Caco-2 (cell line): ENCODE data around the gene PRKAR1B. TPM values are rescaled to one million over a fixed set of nuclear protein-coding genes. Genes with fewer than 3 reads are reported as not detected.

Source experiments
- BruUV-seq: library from RNA; stranded (reverse); fragments of 400-500 nt; replicated peaks from 2 replicates; lab custom pipeline; 2021; lab: Mats Ljungman, UMichigan
- CTCF ChIA-PET: fragments of 300-600 bp; sonication (Branson Sonifier 250); formaldehyde crosslinking; loops from one replicate; lab custom pipeline; 2022; ENCODE audit warnings: antibody characterized with exemption; lab: Charles Lee
- POLR2A ChIA-PET: fragments of 300-600 bp; sonication (Branson Sonifier 250); formaldehyde crosslinking; loops from one replicate; lab custom pipeline; 2022; ENCODE audit warnings: antibody characterized with exemption; lab: Charles Lee
- DNase-seq, 2 experiments: peaks; one replicate each; pipeline versions ENCODE4 v3.0.0 to v3.0.0-alpha.2; 2020 to 2022
- H3K27me3 ChIP-seq: replicated peaks from 2 replicates; pipeline ENCODE4 v1.6.0; 2011; ENCODE audit warnings: low read length; ENCODE audit not compliant: control insufficient read depth, insufficient read depth
- H3K36me3 ChIP-seq: 2 replicates; pipeline ENCODE4 v1.5.1; 2011; ENCODE audit warnings: low read length; ENCODE audit not compliant: control insufficient read depth, insufficient read depth
- H3K4me1 ChIP-seq: fragments of 250-450 bp; sonication (Bioruptor Pico); 2 replicates; pipeline ENCODE4 v1.5.1; 2020; ENCODE audit warnings: mild to moderate bottlenecking
- H3K4me3 ChIP-seq: 2 replicates; pipeline ENCODE4 v1.5.1; 2011; ENCODE audit warnings: low read depth, mild to moderate bottlenecking, control low read depth, low read length
- H3K9me3 ChIP-seq: fragments of 250-450 bp; sonication (Bioruptor Pico); 2 replicates; pipeline ENCODE4 v1.5.1; 2020; ENCODE audit warnings: mild to moderate bottlenecking, moderate library complexity
- H3K27ac Mint-ChIP-seq: one replicate; pipeline ENCODE4 v1.8.0; 2022; ENCODE audit warnings: mixed read lengths; ENCODE audit not compliant: unreplicated experiment
- H3K27me3 Mint-ChIP-seq: one replicate; pipeline ENCODE4 v1.8.0; 2022; ENCODE audit warnings: mixed read lengths; ENCODE audit not compliant: insufficient read depth, unreplicated experiment
- H3K36me3 Mint-ChIP-seq: one replicate; pipeline ENCODE4 v1.8.0; 2022; ENCODE audit warnings: mild to moderate bottlenecking, mixed read lengths; ENCODE audit not compliant: insufficient read depth, unreplicated experiment
- H3K4me1 Mint-ChIP-seq: one replicate; pipeline ENCODE4 v1.8.0; 2022; ENCODE audit warnings: low read depth, mixed read lengths; ENCODE audit not compliant: unreplicated experiment
- H3K4me3 Mint-ChIP-seq: one replicate; pipeline ENCODE4 v1.8.0; 2022; ENCODE audit warnings: mild to moderate bottlenecking, moderate library complexity, mixed read lengths; ENCODE audit not compliant: unreplicated experiment
- H3K9me3 Mint-ChIP-seq: one replicate; pipeline ENCODE4 v1.8.0; 2022; ENCODE audit warnings: mixed read lengths; ENCODE audit not compliant: unreplicated experiment
- intact Hi-C: fragments of 100-400 bp; cut with micrococcal nuclease; formaldehyde crosslinking; loops from one replicate; pipeline ENCODE4 v1.10.0; 2022; ENCODE audit not compliant: unreplicated experiment
- total RNA-seq: library from RNA; stranded (reverse); gene quantifications from 2 replicates; pipeline ENCODE4 v1.2.3, GENCODE V29; 2022
- TF ChIP-seq, protein P1 (sequence below), 2 experiments: fragments of 200-600 bp in 1 of 2; IDR thresholded peaks; 1 replicate in 1 of 2; 2 replicates in 1 of 2; pipeline versions ENCODE4 v1.5.1 to v1.8.0; 2011 to 2022; ENCODE audit warnings: antibody characterized with exemption in 1 of 2, control low read depth in 1 of 2, inconsistent platforms in 1 of 2, low read depth in 1 of 2, low read length in 1 of 2, mild to moderate bottlenecking in 1 of 2, moderate library complexity in 1 of 2; ENCODE audit not compliant: insufficient read depth in 1 of 2, severe bottlenecking in 1 of 2, unreplicated experiment in 1 of 2

PRKAR1B gene
- total RNA-seq, 1 experiment from 2014 or later: 56.6 TPM

DNA sequence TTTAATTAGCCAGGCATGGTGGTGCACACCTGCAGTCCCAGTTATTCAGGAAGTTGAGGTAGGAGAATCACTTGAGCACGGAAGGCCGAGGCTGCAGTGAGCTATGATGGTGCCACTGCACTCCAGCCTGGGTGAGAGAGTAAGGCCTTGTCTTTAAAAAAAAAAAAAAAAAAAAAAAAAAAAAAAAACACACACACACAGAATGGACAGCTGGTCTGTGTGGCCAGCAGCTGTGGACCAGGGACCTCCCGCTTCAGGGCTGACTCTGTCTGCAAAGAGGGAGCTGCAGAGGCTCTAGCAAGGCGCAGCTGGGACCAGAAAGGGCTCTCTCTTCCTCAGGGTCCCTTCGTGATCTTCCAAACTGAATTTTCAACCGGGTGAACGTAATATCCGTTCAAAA is 54.2 kb downstream of the PRKAR1B start:
- POLR2A ChIA-PET: no interaction called here
- Histone ChIP-seq H3K4me3 (no peak overlapping the region), H3K9me3 (no peaks in the 10 kb centered on the region), H3K4me1 (no peaks in the 10 kb centered on the region), H3K27me3 (no peaks in the 10 kb centered on the region), H3K36me3 (peaks cover 3% of the 10 kb centered on the region; the same call in 1 of the 2 replicates)
- BruUV-seq: no TSS peak
- no peak overlapping the region for H3K4me3 Mint-ChIP-seq
- no peaks in the 10 kb centered on the region for H3K4me1 Mint-ChIP-seq
- peaks cover 56% of the 10 kb centered on the region for H3K36me3 Mint-ChIP-seq
- TF ChIP-seq, protein P1, sequence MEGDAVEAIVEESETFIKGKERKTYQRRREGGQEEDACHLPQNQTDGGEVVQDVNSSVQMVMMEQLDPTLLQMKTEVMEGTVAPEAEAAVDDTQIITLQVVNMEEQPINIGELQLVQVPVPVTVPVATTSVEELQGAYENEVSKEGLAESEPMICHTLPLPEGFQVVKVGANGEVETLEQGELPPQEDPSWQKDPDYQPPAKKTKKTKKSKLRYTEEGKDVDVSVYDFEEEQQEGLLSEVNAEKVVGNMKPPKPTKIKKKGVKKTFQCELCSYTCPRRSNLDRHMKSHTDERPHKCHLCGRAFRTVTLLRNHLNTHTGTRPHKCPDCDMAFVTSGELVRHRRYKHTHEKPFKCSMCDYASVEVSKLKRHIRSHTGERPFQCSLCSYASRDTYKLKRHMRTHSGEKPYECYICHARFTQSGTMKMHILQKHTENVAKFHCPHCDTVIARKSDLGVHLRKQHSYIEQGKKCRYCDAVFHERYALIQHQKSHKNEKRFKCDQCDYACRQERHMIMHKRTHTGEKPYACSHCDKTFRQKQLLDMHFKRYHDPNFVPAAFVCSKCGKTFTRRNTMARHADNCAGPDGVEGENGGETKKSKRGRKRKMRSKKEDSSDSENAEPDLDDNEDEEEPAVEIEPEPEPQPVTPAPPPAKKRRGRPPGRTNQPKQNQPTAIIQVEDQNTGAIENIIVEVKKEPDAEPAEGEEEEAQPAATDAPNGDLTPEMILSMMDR (IDR thresholded peaks at IDR 0.05; ENCODE audit: insufficient read depth in 1 of 2, low read depth in 1 of 2, low read length in 1 of 2, severe bottlenecking in 1 of 2, unreplicated experiment in 1 of 2): no peak
- no peaks in the 10 kb centered on the region for H3K27me3 Mint-ChIP-seq
- CTCF ChIA-PET: no interaction called here
- intact Hi-C loops: no loop called here
- H3K27ac Mint-ChIP-seq: no peak overlapping the region
- H3K9me3 Mint-ChIP-seq: peaks cover 11% of the 10 kb centered on the region
- DNase-seq: no peak

DNA sequence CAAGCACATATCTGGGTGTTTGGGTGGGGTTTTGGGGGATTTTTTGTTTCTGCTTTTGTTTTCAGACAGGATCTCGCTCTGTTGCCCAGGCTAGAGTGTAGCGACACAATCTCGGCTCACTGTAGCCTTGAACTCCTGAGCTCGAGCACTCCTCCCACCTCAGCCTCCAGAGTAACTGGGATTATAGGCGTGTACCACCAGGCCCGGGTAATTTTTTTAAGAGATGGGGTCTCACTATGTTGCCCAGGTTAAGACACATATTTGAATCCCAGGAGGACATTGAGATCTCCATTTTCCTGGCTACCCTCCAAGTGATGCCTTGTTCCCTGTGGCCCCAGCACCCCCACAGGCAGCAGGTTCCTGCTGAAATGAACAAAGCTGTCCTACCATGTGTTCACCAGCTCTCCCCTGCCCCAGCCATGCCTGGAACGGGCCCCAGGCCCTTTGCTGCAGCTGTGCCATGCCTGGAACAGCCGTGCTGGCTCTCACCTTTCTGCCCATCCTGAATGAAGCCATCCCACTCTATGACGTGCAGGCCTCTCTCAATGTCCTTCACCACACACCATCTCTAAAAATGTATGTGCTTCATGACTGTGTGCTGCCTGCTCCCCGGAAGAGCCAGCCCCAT is 55.6 kb downstream of the PRKAR1B start:
- peaks cover 3% of the 10 kb centered on the region; the same call in 1 of the 2 replicates for H3K36me3 ChIP-seq
- CTCF ChIA-PET: no interaction called here
- no TSS peak for BruUV-seq
- Mint-ChIP-seq H3K4me1 (no peaks in the 10 kb centered on the region), H3K4me3 (no peak overlapping the region), H3K27ac (no peak overlapping the region), H3K27me3 (no peaks in the 10 kb centered on the region), H3K9me3 (peaks cover 11% of the 10 kb centered on the region), H3K36me3 (peaks cover 47% of the 10 kb centered on the region)
- POLR2A ChIA-PET: no interaction called here
- TF ChIP-seq, protein P1 (IDR thresholded peaks at IDR 0.05; ENCODE audit: insufficient read depth in 1 of 2, low read depth in 1 of 2, low read length in 1 of 2, severe bottlenecking in 1 of 2, unreplicated experiment in 1 of 2): no peak
- no peak overlapping the region for H3K4me3 ChIP-seq
- no peaks in the 10 kb centered on the region for H3K27me3 ChIP-seq
- no peaks in the 10 kb centered on the region for H3K9me3 ChIP-seq
- H3K4me1 ChIP-seq: no peaks in the 10 kb centered on the region
- DNase-seq: no peak
- intact Hi-C loops: no loop called here

DNA sequence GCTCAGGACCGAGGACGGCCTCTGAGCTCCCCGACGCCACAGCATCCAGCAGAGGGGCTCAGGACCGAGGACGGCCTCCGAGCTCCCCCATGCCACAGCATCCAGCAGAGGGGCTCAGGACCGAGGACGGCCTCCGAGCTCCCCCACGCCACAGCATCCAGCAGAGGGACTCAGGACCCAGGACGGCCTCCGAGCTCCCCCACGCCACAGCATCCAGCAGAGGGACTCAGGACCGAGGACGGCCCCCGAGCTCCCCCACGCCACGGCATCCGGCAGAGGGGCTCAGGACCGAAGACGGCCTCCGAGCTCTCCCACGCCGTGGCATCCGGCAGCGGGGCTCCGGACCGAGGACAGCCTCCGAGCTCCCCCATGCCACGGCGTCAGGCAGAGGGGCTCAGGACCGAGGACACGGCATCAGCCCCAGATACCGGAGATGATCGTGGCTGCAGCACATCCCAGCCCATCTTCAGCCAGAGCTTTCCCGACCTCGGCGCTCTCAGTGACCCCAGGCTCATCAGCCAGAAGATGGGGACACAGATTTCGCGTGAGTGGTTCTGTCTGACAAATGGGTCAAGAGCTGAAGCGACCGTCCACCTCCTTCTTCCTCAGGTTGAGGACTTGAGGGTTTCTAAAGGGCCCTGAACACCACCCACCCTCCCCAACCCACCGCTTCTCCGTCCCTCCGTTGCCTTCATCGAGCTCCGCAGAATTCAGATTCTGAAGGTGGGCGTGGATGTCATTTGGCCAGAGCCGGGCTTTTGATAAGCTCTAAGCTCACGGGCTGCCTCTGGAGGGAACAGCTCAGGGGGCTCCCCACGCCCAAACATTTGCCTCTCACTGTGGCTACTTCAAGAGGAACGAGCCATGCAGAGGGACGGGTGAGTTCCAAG is 56.3 kb downstream of the PRKAR1B start:
- peaks cover 39% of the 10 kb centered on the region for H3K36me3 Mint-ChIP-seq
- H3K4me1 Mint-ChIP-seq: no peaks in the 10 kb centered on the region
- no peak overlapping the region for H3K27ac Mint-ChIP-seq
- DNase-seq: no peak
- POLR2A ChIA-PET: no interaction called here
- intact Hi-C loops: no loop called here
- no peaks in the 10 kb centered on the region for H3K27me3 ChIP-seq
- no TSS peak for BruUV-seq
- TF ChIP-seq, protein P1 (IDR thresholded peaks at IDR 0.05; ENCODE audit: insufficient read depth in 1 of 2, low read depth in 1 of 2, low read length in 1 of 2, severe bottlenecking in 1 of 2, unreplicated experiment in 1 of 2): no peak
- peaks cover 3% of the 10 kb centered on the region for H3K36me3 ChIP-seq
- peaks cover 11% of the 10 kb centered on the region for H3K9me3 Mint-ChIP-seq
- CTCF ChIA-PET: no interaction called here
- H3K4me3 ChIP-seq: no peak overlapping the region
- no peaks in the 10 kb centered on the region for H3K9me3 ChIP-seq
- no peaks in the 10 kb centered on the region for H3K4me1 ChIP-seq
- H3K4me3 Mint-ChIP-seq: no peak overlapping the region
- no peaks in the 10 kb centered on the region for H3K27me3 Mint-ChIP-seq
